PC-9 (cell line): Measurements from ENCODE around the gene ABCC3.

Experiments used
- CTCF ChIP-seq: fragments of 200-600 bp; sonication (generic); conservative IDR thresholded peaks from 2 replicates; pipeline ENCODE4 v1.6.1; 2017; ENCODE audit warnings: mixed run types, antibody characterized with exemption, mild to moderate bottlenecking, moderate library complexity
- EZH2 ChIP-seq: fragments of 200-600 bp; sonication (generic); IDR thresholded peaks from 2 replicates; pipeline ENCODE4 v1.8.0; 2017; ENCODE audit warnings: antibody characterized with exemption, low read depth

GRCh38 chr17:50708050-50709000 lies 73.6 kb downstream of the ABCC3 start:
- 0 out of 2 replicates have a peak, but pooled peaks have one; percentile 8 for TF ChIP-seq CTCF
- no peak for TF ChIP-seq EZH2
